Measurements from ENCODE around the gene TLR6.

DNA sequence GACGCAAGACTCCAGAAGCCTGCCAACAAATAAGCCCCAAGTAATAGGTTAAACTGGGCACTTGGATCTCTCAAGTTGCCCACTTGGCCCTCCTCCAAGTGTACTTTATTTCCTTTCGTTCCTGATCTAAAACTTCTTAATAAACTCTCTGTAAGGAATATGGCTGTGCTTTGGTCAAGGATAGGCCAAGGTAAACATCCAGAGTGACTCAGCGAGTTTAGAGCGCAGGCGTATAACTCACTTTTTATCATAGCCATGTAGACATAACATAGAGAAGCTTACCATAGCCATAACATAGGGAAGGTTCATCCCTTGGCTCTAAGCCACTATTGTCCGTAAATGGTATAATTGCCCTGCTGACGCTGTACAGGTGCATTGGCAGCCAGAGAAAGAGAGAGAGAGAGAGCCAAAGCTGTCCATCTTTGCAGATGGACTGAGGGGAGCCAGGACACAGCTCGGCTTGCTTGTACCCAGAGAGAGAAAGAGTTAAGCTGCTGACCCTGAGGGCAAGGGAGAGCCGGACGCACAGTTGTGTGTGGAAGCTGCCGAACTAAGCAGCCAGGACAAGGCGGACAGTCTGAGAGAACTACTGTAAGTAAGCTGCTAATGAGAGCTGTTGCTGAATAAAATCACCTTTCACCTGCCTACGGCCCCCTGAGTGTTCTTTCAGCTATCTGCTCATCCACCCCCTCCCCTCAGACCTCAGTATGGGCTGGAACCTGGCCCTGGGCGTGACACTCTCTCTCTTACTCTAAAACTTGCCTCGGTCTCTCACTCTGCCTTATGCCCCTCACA is 53.9 kb downstream of the TLR6 start:
- TF ChIP-seq, protein P1, sequence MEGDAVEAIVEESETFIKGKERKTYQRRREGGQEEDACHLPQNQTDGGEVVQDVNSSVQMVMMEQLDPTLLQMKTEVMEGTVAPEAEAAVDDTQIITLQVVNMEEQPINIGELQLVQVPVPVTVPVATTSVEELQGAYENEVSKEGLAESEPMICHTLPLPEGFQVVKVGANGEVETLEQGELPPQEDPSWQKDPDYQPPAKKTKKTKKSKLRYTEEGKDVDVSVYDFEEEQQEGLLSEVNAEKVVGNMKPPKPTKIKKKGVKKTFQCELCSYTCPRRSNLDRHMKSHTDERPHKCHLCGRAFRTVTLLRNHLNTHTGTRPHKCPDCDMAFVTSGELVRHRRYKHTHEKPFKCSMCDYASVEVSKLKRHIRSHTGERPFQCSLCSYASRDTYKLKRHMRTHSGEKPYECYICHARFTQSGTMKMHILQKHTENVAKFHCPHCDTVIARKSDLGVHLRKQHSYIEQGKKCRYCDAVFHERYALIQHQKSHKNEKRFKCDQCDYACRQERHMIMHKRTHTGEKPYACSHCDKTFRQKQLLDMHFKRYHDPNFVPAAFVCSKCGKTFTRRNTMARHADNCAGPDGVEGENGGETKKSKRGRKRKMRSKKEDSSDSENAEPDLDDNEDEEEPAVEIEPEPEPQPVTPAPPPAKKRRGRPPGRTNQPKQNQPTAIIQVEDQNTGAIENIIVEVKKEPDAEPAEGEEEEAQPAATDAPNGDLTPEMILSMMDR (IDR thresholded peaks at IDR 0.05; ENCODE audit: insufficient read depth, low read length) = no peak
- no peak for TF ChIP-seq POLR2AphosphoS5 (IDR thresholded peaks at IDR 0.05; ENCODE audit: low read depth)
- TF ChIP-seq, protein P2, sequence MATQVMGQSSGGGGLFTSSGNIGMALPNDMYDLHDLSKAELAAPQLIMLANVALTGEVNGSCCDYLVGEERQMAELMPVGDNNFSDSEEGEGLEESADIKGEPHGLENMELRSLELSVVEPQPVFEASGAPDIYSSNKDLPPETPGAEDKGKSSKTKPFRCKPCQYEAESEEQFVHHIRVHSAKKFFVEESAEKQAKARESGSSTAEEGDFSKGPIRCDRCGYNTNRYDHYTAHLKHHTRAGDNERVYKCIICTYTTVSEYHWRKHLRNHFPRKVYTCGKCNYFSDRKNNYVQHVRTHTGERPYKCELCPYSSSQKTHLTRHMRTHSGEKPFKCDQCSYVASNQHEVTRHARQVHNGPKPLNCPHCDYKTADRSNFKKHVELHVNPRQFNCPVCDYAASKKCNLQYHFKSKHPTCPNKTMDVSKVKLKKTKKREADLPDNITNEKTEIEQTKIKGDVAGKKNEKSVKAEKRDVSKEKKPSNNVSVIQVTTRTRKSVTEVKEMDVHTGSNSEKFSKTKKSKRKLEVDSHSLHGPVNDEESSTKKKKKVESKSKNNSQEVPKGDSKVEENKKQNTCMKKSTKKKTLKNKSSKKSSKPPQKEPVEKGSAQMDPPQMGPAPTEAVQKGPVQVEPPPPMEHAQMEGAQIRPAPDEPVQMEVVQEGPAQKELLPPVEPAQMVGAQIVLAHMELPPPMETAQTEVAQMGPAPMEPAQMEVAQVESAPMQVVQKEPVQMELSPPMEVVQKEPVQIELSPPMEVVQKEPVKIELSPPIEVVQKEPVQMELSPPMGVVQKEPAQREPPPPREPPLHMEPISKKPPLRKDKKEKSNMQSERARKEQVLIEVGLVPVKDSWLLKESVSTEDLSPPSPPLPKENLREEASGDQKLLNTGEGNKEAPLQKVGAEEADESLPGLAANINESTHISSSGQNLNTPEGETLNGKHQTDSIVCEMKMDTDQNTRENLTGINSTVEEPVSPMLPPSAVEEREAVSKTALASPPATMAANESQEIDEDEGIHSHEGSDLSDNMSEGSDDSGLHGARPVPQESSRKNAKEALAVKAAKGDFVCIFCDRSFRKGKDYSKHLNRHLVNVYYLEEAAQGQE (IDR thresholded peaks at IDR 0.05; ENCODE audit: insufficient replicate concordance, low read depth) = no peak

Measured in HL-60 (cell line).